ENCODE measurements around the gene CACNA2D2. TPM values are rescaled to one million over a fixed set of nuclear protein-coding genes. Genes with fewer than 3 reads are reported as not detected.
A peak's percentile ranks its signal among the peaks of the same experiment; 100 is the strongest.

The CACNA2D2 gene
- total and polyA plus RNA-seq, 2 donors (not counting 1 experiment from before 2014, with no cell fraction given) = 0.06 TPM; not detected in 1

DNA sequence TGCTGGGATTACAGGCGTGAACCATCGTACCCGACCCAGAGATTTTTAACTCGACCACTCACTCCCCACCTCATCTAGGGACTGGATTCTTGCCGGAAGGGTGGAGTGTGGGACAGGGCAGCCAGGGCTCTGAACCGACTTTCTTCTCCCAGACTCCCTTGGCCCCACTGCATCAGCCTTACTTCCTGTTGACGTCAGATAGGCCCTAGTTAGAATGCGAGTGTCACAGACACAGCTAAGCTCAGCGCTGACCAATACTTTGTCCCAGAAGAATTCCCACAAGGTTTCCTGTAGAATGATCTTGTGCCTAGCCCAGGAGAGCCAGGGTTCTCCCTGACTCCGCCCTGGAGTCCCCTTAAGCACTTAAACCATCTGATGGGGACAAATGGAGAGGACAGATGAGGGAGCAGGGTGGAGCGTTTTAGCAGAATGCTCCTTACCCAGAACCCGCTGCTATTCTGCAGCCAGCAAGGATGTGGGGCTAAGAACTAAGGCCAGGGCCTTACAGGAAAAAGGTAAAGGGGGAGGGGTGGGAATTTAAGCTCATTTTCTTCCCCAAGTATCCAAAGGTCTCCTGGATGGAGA, 169.6 kb downstream of the CACNA2D2 start:
- TF ChIP-seq, protein P1, sequence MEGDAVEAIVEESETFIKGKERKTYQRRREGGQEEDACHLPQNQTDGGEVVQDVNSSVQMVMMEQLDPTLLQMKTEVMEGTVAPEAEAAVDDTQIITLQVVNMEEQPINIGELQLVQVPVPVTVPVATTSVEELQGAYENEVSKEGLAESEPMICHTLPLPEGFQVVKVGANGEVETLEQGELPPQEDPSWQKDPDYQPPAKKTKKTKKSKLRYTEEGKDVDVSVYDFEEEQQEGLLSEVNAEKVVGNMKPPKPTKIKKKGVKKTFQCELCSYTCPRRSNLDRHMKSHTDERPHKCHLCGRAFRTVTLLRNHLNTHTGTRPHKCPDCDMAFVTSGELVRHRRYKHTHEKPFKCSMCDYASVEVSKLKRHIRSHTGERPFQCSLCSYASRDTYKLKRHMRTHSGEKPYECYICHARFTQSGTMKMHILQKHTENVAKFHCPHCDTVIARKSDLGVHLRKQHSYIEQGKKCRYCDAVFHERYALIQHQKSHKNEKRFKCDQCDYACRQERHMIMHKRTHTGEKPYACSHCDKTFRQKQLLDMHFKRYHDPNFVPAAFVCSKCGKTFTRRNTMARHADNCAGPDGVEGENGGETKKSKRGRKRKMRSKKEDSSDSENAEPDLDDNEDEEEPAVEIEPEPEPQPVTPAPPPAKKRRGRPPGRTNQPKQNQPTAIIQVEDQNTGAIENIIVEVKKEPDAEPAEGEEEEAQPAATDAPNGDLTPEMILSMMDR (conservative IDR thresholded peaks at IDR 0.05 in 1 of 2, IDR thresholded peaks at IDR 0.05 in 1 of 2; ENCODE audit: low read depth in 1 of 2, low read length in 2 of 2) = no peak
- TF ChIP-seq EZH2 (IDR thresholded peaks at IDR 0.05; ENCODE audit: low read length, missing control alignments) = no peak
- Histone ChIP-seq H2AFZ (ENCODE audit: low read length) (no peak overlapping the region), H3K4me2 (ENCODE audit: extremely low read depth, insufficient read depth, low read length) (peak overlapping the region; percentile 64), H3K36me3 (ENCODE audit: control insufficient read depth, insufficient read depth, low read length) (peaks cover 23% of the 10 kb centered on the region), H3K27ac (ENCODE audit: insufficient read depth, low read length) (peak overlapping the region; percentile 97), H3K9me3 (ENCODE audit: control insufficient read depth, insufficient read depth, low read depth, low read length) (no peaks in the 10 kb centered on the region), H3K79me2 (ENCODE audit: control insufficient read depth, insufficient read depth, low read length) (peaks cover 73% of the 10 kb centered on the region), H3K4me3 (replicated peaks in 1 of 4; ENCODE audit: control extremely low read depth in 1 of 4, insufficient read depth in 1 of 4, low read depth in 3 of 4, low read length in 4 of 4) (peak overlapping the region in 1 of 4 experiments; percentile 1), H3K4me1 (ENCODE audit: control insufficient read depth, extremely low read depth, insufficient read depth, low read length) (peaks cover 18% of the 10 kb centered on the region), H3K9ac (ENCODE audit: insufficient read depth, low read length) (peak overlapping the region; percentile 51), H4K20me1 (ENCODE audit: control insufficient read depth, extremely low read depth, insufficient read depth, low read length) (no peaks in the 10 kb centered on the region), H3K27me3 (ENCODE audit: control insufficient read depth, insufficient read depth, low read length) (no peaks in the 10 kb centered on the region)
- DNase-seq (ENCODE audit: low read depth in 2 of 2) = peak; percentile 44 to 68

DNA sequence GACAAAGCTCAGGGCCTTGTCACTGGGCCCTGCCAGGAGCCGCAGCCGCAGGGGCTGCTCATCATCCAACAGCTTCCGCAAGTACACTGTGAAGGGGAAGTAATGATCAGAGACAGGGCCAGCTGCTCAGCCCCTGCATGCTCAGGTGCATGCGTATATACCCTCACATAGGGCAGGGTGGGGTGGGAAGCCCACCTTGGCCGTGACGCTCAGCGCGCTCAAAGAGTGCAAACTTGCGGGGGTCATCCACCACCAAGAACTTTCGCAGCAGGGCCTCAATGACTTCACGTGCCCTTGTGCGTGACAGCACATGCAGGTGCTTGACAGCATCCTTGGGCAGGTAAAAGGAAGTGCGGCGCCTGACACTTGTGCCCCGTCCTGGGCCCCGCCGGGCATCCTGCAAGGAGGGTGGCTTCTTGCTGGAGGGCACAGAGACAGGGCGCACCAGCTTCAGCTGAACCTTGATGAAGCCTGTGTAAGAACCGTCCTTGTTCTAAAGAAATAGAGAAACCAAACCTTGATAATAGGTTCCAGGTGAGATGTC, 172.0 kb downstream of the CACNA2D2 start:
- Histone ChIP-seq H3K4me2 (ENCODE audit: extremely low read depth, insufficient read depth, low read length) (no peak overlapping the region), H4K20me1 (ENCODE audit: control insufficient read depth, extremely low read depth, insufficient read depth, low read length) (no peaks in the 10 kb centered on the region), H3K79me2 (ENCODE audit: control insufficient read depth, insufficient read depth, low read length) (peaks cover 69% of the 10 kb centered on the region), H3K4me1 (ENCODE audit: control insufficient read depth, extremely low read depth, insufficient read depth, low read length) (peaks cover 20% of the 10 kb centered on the region), H3K27me3 (ENCODE audit: control insufficient read depth, insufficient read depth, low read length) (no peaks in the 10 kb centered on the region), H2AFZ (ENCODE audit: low read length) (no peak overlapping the region), H3K9me3 (ENCODE audit: control insufficient read depth, insufficient read depth, low read depth, low read length) (no peaks in the 10 kb centered on the region), H3K9ac (ENCODE audit: insufficient read depth, low read length) (no peak overlapping the region), H3K27ac (ENCODE audit: insufficient read depth, low read length) (no peak overlapping the region), H3K36me3 (ENCODE audit: control insufficient read depth, insufficient read depth, low read length) (peaks cover 23% of the 10 kb centered on the region), H3K4me3 (replicated peaks in 1 of 4; ENCODE audit: control extremely low read depth in 1 of 4, insufficient read depth in 1 of 4, low read depth in 3 of 4, low read length in 4 of 4) (no peak overlapping the region)
- DNase-seq (ENCODE audit: low read depth in 2 of 2) = no peak
- TF ChIP-seq EZH2 (IDR thresholded peaks at IDR 0.05; ENCODE audit: low read length, missing control alignments) = no peak
- TF ChIP-seq, protein P1 (conservative IDR thresholded peaks at IDR 0.05 in 1 of 2, IDR thresholded peaks at IDR 0.05 in 1 of 2; ENCODE audit: low read depth in 1 of 2, low read length in 2 of 2) = no peak

DNA sequence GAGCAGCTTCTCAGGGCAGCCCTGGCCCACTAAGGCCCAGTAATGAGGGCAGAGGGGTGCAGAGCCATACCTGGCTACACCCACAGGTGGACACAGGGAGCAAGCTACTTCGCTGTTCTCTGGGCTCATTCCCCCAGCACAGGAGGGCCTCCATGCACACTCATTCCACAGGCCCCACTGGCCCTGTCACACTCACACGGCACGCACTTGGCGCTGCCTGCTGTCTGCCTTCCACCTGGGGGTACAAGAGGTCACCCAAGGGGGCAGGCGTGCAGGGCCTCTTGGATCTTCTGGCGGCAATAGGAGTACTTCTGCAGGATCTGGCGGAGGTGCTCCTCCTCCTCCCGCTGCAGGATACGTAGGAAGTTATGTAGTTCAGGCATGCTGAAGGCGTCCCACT, 173.1 kb downstream of the CACNA2D2 start:
- Histone ChIP-seq H3K4me3 (replicated peaks in 1 of 4; ENCODE audit: control extremely low read depth in 1 of 4, insufficient read depth in 1 of 4, low read depth in 3 of 4, low read length in 4 of 4) (no peak overlapping the region), H3K4me1 (ENCODE audit: control insufficient read depth, extremely low read depth, insufficient read depth, low read length) (peaks cover 19% of the 10 kb centered on the region), H3K4me2 (ENCODE audit: extremely low read depth, insufficient read depth, low read length) (no peak overlapping the region), H3K79me2 (ENCODE audit: control insufficient read depth, insufficient read depth, low read length) (peaks cover 57% of the 10 kb centered on the region), H3K36me3 (ENCODE audit: control insufficient read depth, insufficient read depth, low read length) (peaks cover 25% of the 10 kb centered on the region), H3K27ac (ENCODE audit: insufficient read depth, low read length) (no peak overlapping the region), H3K27me3 (ENCODE audit: control insufficient read depth, insufficient read depth, low read length) (no peaks in the 10 kb centered on the region), H4K20me1 (ENCODE audit: control insufficient read depth, extremely low read depth, insufficient read depth, low read length) (no peaks in the 10 kb centered on the region), H3K9ac (ENCODE audit: insufficient read depth, low read length) (no peak overlapping the region), H3K9me3 (ENCODE audit: control insufficient read depth, insufficient read depth, low read depth, low read length) (no peaks in the 10 kb centered on the region), H2AFZ (ENCODE audit: low read length) (no peak overlapping the region)
- TF ChIP-seq EZH2 (IDR thresholded peaks at IDR 0.05; ENCODE audit: low read length, missing control alignments) = no peak
- TF ChIP-seq, protein P1 (conservative IDR thresholded peaks at IDR 0.05 in 1 of 2, IDR thresholded peaks at IDR 0.05 in 1 of 2; ENCODE audit: low read depth in 1 of 2, low read length in 2 of 2) = no peak
- DNase-seq (ENCODE audit: low read depth in 2 of 2) = no peak

Measured in fibroblast of lung (primary cell).